Lower lobe of right lung (tissue), 2 donors: ENCODE results near the gene SLC16A5. TPM values are rescaled to one million over a fixed set of nuclear protein-coding genes. Genes with fewer than 3 reads are reported as not detected.
"Not testable (repeated sequence)": the region's sequence is repeated elsewhere in the genome, so short reads cannot be mapped to it uniquely, and the experiment has no call there.

ENCODE experiments used
- ATAC-seq, 2 donors: fragments of 200-7000 bp; cut with Tn5 transposase; one replicate each; pipeline ENCODE4 v1.9.1; 2020 to 2022; ENCODE audit warnings: mild to moderate bottlenecking in 2 of 2, moderate library complexity in 2 of 2
- DNase-seq: peaks from one replicate; pipeline ENCODE4 v3.0.0-alpha.2; 2020
- H3K27ac ChIP-seq: fragments of 200-600 bp; one replicate; pipeline ENCODE4 v1.8.0; 2022
- H3K27me3 ChIP-seq: fragments of 200-600 bp; one replicate; pipeline ENCODE4 v1.8.0; 2022; ENCODE audit warnings: low read depth
- H3K36me3 ChIP-seq: fragments of 200-600 bp; one replicate; pipeline ENCODE4 v1.8.0; 2022; ENCODE audit warnings: mild to moderate bottlenecking
- H3K4me1 ChIP-seq: fragments of 200-600 bp; one replicate; pipeline ENCODE4 v1.8.0; 2022
- H3K4me3 ChIP-seq: fragments of 200-600 bp; one replicate; pipeline ENCODE4 v1.8.0; 2022; ENCODE audit warnings: mild to moderate bottlenecking
- H3K9me3 ChIP-seq: fragments of 200-600 bp; one replicate; pipeline ENCODE4 v1.8.0; 2022
- intact Hi-C: fragments of 100-400 bp; cut with DNase I; formaldehyde crosslinking; loops from one replicate; pipeline ENCODE4 v1.11.0; 2022
- total RNA-seq: library from RNA; stranded (reverse); fragmentation: NEBNext Ultra II Directional; extraction: Animal tissue kit (Norgen Biotek cat#: 25700); gene quantifications from one replicate; pipeline ENCODE4 v1.2.1, GENCODE V29; 2021
- TF ChIP-seq, protein P1 (sequence below): fragments of 200-600 bp; IDR thresholded peaks from one replicate; pipeline ENCODE4 v1.8.0; 2022; ENCODE audit warnings: antibody characterized with exemption, mild to moderate bottlenecking
- donor health status: DM: no; HTN: yes; CAD: no; lungs with severe emphysema.

SLC16A5 gene
- total RNA-seq, 1 donor from 2014 or later = 32.3 TPM

DNA sequence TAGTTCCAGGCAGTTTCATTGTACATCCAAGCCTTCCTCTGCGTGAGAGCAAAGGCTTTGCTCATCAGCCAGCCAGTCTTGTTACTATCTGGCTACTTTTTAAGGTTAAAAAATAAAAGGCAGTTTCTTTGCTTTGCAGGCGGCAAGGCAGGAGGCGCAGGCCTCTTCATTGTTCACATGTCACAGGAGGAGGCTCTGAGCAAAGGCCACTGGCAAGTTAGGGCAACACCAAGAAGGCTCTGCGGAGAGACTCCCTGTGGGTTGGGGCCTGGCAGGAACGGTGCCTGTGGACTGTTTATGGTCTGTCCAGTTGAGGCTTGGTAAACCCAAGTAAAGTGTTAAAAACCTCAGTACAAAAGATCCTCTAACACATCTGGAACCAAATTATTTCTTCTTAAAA is 47.7 kb downstream of the SLC16A5 start:
- TF ChIP-seq, protein P1, sequence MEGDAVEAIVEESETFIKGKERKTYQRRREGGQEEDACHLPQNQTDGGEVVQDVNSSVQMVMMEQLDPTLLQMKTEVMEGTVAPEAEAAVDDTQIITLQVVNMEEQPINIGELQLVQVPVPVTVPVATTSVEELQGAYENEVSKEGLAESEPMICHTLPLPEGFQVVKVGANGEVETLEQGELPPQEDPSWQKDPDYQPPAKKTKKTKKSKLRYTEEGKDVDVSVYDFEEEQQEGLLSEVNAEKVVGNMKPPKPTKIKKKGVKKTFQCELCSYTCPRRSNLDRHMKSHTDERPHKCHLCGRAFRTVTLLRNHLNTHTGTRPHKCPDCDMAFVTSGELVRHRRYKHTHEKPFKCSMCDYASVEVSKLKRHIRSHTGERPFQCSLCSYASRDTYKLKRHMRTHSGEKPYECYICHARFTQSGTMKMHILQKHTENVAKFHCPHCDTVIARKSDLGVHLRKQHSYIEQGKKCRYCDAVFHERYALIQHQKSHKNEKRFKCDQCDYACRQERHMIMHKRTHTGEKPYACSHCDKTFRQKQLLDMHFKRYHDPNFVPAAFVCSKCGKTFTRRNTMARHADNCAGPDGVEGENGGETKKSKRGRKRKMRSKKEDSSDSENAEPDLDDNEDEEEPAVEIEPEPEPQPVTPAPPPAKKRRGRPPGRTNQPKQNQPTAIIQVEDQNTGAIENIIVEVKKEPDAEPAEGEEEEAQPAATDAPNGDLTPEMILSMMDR = no peak
- Histone ChIP-seq H3K4me3 (no peak overlapping the region), H3K9me3 (no peaks in the 10 kb centered on the region), H3K27ac (no peak overlapping the region), H3K36me3 (peaks cover 18% of the 10 kb centered on the region), H3K4me1 (peaks cover 15% of the 10 kb centered on the region), H3K27me3 (no peaks in the 10 kb centered on the region)
- DNase-seq = no peak
- ATAC-seq = no peak
- intact Hi-C loops = no loop called here

DNA sequence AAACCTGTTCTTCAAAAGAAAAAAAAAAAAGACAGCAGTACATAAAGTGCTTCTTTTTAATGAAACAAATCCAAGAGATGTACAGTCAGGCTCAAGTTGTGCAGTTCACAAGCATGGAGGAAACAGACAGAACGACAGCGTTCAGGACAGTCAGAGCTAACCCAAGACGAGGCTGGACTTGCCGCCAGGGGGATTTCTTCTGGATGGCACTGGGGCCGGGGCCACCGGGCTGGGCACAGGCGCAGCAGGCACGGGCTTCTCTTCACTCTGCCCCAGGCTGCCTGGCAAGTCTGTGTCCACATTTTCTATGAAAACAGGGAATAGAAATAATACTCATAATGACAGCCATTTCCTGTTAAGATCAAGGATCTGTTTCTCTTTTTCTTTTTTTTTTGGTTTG is 48.2 kb downstream of the SLC16A5 start:
- DNase-seq (no peak), ATAC-seq (no peak)
- Histone ChIP-seq H3K27me3 (no peaks in the 10 kb centered on the region), H3K27ac (no peak overlapping the region), H3K4me1 (peaks cover 10% of the 10 kb centered on the region), H3K4me3 (no peak overlapping the region), H3K9me3 (no peaks in the 10 kb centered on the region), H3K36me3 (peaks cover 22% of the 10 kb centered on the region)
- TF ChIP-seq, protein P1 = no peak
- intact Hi-C loops = no loop called here

DNA sequence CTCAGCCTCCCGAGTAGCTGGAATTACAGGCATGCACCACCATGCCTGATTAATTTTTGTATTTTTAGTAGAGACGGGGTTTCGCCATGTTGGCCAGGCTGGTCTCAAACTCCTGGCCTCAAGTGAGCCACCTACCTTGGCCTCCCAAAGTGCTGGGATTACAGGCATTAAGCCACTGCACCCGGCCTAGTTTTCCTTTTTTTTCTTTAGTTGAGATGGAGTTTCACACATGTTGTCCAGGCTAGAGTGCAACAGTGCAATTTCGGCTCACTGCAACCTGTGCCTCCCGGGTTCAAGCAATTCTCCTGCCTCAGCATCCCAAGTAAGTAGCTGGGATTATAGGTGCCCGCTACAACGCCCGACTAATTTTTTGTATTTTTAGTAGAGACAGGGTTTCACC is 50.0 kb downstream of the SLC16A5 start:
- peaks cover 30% of the 10 kb centered on the region for H3K36me3 ChIP-seq
- H3K27me3 ChIP-seq, H3K9me3 ChIP-seq, H3K27ac ChIP-seq, H3K4me1 ChIP-seq, ATAC-seq, intact Hi-C loops, DNase-seq, H3K4me3 ChIP-seq: not testable (repeated sequence)

DNA sequence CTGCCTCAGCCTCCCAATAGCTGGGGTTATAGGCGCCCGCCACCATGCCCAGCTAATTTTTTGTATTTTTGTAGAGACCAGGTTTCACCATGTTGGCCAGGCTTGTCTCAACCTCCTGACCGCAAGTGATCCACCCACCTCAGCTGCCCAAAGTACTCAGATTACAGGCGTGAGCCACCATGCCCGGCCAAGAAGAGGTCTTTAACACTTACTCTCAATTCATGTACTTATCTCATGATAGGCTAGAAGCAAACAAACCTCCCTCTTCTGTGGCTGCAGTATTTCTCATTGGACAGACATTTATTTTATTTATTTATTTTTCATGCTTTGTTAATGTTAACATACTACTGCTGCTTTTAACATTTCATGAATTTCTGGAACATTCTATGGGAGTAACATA is 50.8 kb downstream of the SLC16A5 start:
- Histone ChIP-seq H3K4me3 (no peak overlapping the region), H3K9me3 (no peaks in the 10 kb centered on the region), H3K27ac (no peak overlapping the region), H3K4me1 (no peaks in the 10 kb centered on the region), H3K27me3 (no peaks in the 10 kb centered on the region), H3K36me3 (peaks cover 30% of the 10 kb centered on the region)
- DNase-seq (no peak), ATAC-seq (no peak)
- TF ChIP-seq, protein P1 = no peak
- intact Hi-C loops = no loop called here

GRCh38 chr17:75142236-75142971 is 54.6 kb downstream of the SLC16A5 start:
- DNase-seq = no peak
- H3K27me3 ChIP-seq = no peaks in the 10 kb centered on the region
- no peak overlapping the region for H3K27ac ChIP-seq
- H3K36me3 ChIP-seq = peaks cover 55% of the 10 kb centered on the region
- intact Hi-C loops = no loop called here
- TF ChIP-seq, protein P1 = no peak
- H3K9me3 ChIP-seq = no peaks in the 10 kb centered on the region
- no peak for ATAC-seq
- H3K4me3 ChIP-seq = no peak overlapping the region
- H3K4me1 ChIP-seq = no peaks in the 10 kb centered on the region

DNA sequence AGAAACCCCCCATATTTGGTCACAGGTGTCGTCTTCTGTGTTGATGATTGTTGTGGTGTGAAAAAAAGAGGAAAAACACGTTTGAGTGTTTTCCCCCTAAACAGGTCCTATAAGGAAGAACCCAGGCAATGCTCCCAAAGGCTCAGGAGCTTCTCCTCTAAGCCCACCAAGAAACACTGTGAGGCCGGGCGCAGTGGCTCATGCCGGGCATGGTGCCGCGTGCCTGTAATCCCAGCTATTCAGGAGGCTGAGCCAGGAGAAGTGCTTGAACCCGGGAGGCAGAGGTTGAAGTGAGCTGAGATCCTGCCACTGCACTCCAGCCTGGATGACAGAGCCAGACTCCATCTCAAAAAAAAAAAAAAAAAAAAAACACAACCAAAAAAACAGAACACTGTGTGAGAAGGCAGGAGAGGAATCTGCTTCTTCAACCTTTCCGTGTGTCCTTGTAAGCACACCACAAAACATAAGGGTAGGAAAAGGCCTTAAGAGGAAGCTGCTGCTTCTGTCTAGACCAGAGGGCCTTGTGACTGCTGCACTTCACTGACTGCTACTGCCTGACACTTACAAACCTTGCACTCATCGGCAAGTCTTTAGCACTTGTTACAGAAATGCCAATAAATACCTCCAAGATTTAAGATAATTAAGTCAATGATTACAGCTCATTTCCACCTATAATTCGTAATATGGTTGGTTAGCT is 57.2 kb downstream of the SLC16A5 start:
- intact Hi-C loops = no loop called here
- H3K36me3 ChIP-seq = peaks cover 60% of the 10 kb centered on the region

More for the DNA sequence above, 57.2 kb downstream of the SLC16A5 start:
- Histone ChIP-seq H3K9me3 (no peaks in the 10 kb centered on the region), H3K4me1 (no peaks in the 10 kb centered on the region), H3K27me3 (no peaks in the 10 kb centered on the region), H3K27ac (no peak overlapping the region), H3K4me3 (no peak overlapping the region)
- TF ChIP-seq, protein P1 = no peak
- ATAC-seq (peak in 1 of 2 donors; percentile 64), DNase-seq (no peak)
